Large intestine (tissue), 3 donors: ENCODE results near the gene PLXNC1. TPM values are rescaled to one million over a fixed set of nuclear protein-coding genes. Genes with fewer than 3 reads are reported as not detected.

Source experiments
- DNase-seq, 2 donors: peaks; one replicate each; pipeline versions ENCODE4 v3.0.0 to v3.0.0-alpha.2; 2013
- H3K27ac ChIP-seq: one replicate; pipeline ENCODE4 v1.5.1; 2013; ENCODE audit warnings: low read length
- H3K27me3 ChIP-seq: 2 replicates; pipeline ENCODE4 v1.6.1; 2013; ENCODE audit warnings: low read length; ENCODE audit not compliant: control insufficient read depth, insufficient read depth
- H3K36me3 ChIP-seq: 2 replicates; pipeline ENCODE4 v1.6.1; 2013; ENCODE audit warnings: low read length; ENCODE audit not compliant: control insufficient read depth, insufficient read depth
- H3K4me1 ChIP-seq: one replicate; pipeline ENCODE4 v1.6.1; 2013; ENCODE audit warnings: low read length; ENCODE audit not compliant: control insufficient read depth, insufficient read depth
- H3K4me3 ChIP-seq: one replicate; pipeline ENCODE4 v1.5.1; 2013; ENCODE audit warnings: low read length
- H3K9me3 ChIP-seq: one replicate; pipeline ENCODE4 v1.6.1; 2013; ENCODE audit warnings: mild to moderate bottlenecking, low read depth, low read length, moderate library complexity; ENCODE audit not compliant: control insufficient read depth
- WGBS: methylation state at CpG from one replicate; pipeline ENCODE4 v1.1.5; 2013; ENCODE audit warnings: low lambda C conversion rate; ENCODE audit not compliant: insufficient coverage; 5-methylcytosine and 5-hydroxymethylcytosine counted together
- polyA plus RNA-seq: library from polyadenylated mRNA; unstranded; fragments of 120-200 nt; gene quantifications from one replicate; pipeline ENCODE4 v1.2.1, GENCODE V29; 2013

The PLXNC1 gene
- polyA plus RNA-seq, 1 donor = 20.3 TPM

DNA sequence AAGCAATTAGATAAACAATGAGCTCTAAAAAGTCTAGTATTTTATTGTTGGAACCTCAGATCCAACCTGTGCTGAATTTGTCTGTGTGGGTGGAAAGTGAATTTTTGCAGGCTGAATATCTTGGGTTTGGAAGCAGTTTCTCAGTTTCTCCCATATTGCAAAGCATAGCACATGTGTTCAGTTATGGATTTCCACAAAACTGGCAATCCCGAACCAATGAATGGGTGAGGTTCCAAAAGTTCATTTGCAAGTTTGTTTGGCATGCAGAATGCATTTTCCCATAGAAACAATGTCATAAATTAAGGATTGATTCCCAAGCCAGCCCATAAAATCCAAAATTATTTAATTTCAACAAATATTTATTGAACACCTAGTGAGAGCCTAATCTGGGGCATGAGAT lies 43.4 kb downstream of the PLXNC1 start:
- WGBS = 100% methylated on average over 1 of the region's 1 CpG
- no peaks in the 10 kb centered on the region for H3K4me1 ChIP-seq
- no peaks in the 10 kb centered on the region for H3K27me3 ChIP-seq
- H3K36me3 ChIP-seq = peaks cover 13% of the 10 kb centered on the region
- H3K4me3 ChIP-seq = no peak overlapping the region
- DNase-seq = no peak
- no peaks in the 10 kb centered on the region for H3K9me3 ChIP-seq
- no peak overlapping the region for H3K27ac ChIP-seq

DNA sequence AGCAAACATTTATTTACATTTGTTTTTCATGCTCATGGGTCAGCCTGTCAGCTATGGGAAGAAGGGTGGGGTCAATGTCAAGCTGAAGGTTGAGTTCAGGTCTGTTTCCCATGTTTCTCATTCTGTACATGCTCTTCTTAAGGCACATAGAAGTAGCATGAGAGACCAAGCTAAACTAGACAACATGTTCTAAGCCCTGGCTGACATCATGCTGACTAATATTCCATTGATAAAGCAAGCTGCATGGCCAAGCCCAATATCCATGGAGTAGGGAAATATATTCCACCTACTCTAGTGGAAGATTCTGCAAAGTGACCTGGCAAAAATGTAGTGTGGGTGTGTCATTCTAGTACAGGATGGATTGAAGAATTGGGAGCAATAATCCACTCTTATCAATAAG lies 44.1 kb downstream of the PLXNC1 start:
- H3K27me3 ChIP-seq = no peaks in the 10 kb centered on the region
- H3K36me3 ChIP-seq = peaks cover 12% of the 10 kb centered on the region
- H3K9me3 ChIP-seq = peaks cover 2% of the 10 kb centered on the region

DNA sequence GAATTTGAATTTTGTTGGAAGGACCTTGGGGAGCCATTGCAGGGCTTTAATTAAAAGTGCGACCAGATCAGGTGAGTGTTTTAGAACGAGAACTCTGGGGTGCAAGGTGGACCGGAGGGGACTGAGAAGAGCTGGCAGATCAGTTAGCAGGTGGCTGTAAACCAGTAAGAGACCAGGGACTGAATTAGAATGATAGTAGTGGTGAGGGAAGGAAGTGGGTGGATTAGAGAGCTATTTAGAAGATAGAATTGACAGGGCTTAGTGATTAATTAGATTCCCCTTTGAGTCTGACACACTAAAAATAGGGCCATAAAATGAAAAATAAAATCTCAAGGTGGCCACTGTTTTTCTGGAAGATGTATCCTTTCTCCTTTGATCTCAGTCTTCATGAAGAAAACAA lies 44.8 kb downstream of the PLXNC1 start:
- Histone ChIP-seq H3K4me1 (no peaks in the 10 kb centered on the region), H3K27ac (no peak overlapping the region), H3K27me3 (no peaks in the 10 kb centered on the region), H3K36me3 (peaks cover 12% of the 10 kb centered on the region), H3K9me3 (peaks cover 2% of the 10 kb centered on the region), H3K4me3 (no peak overlapping the region)
- 83% methylated on average over 3 of the region's 3 CpGs for WGBS
- DNase-seq = no peak

More for the DNA sequence above, 44.1 kb downstream of the PLXNC1 start:
- Histone ChIP-seq H3K4me3 (no peak overlapping the region), H3K4me1 (no peaks in the 10 kb centered on the region), H3K27ac (no peak overlapping the region)
- no peak for DNase-seq

DNA sequence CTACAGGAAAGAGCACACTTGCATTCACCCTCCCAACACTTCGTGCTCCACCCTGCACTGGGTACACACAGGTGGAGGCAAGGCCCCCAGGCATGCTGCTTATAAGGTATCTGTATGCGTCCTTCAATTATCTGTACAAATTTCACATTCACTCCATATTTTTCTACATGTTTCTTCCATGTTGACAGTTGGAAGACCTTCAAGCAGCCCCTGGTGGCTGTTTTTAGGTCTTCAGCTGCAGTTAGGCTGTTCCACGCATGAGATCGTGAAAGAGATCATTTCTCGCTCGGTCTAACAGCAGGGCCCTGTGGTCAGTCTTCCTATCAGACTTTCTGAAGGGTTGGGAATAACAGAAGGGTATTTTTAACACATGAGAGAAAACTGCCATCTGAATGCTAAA lies 47.1 kb downstream of the PLXNC1 start:
- Histone ChIP-seq H3K9me3 (peaks cover 2% of the 10 kb centered on the region), H3K27ac (no peak overlapping the region), H3K4me1 (no peaks in the 10 kb centered on the region), H3K4me3 (no peak overlapping the region), H3K27me3 (no peaks in the 10 kb centered on the region), H3K36me3 (peaks cover 8% of the 10 kb centered on the region)
- no peak for DNase-seq
- 100% methylated on average over 3 of the region's 6 CpGs for WGBS

DNA sequence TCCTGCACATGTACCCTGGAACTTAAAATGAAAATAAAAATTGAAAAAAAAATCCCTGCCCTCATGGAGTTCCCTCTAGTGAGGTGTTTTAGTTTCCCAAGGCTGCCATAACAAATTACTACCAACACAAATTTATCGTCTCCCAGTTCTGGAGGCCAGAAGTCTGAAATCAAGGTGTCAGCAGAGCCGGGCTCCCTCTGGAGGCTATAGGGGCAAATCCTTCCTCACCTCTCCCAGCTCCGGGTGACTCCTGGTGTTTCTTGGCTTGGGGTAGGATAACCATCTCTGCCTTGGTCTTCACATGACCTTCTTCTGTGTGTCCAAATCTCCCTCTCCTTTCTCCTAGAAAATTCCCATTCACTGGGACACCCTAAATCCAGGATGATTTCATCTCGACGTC lies 50.1 kb downstream of the PLXNC1 start:
- Histone ChIP-seq H3K36me3 (peaks cover 2% of the 10 kb centered on the region), H3K27ac (no peak overlapping the region), H3K4me1 (no peaks in the 10 kb centered on the region), H3K27me3 (no peaks in the 10 kb centered on the region), H3K9me3 (peaks cover 2% of the 10 kb centered on the region), H3K4me3 (no peak overlapping the region)
- DNase-seq = no peak
- 100% methylated on average over 2 of the region's 5 CpGs for WGBS

DNA sequence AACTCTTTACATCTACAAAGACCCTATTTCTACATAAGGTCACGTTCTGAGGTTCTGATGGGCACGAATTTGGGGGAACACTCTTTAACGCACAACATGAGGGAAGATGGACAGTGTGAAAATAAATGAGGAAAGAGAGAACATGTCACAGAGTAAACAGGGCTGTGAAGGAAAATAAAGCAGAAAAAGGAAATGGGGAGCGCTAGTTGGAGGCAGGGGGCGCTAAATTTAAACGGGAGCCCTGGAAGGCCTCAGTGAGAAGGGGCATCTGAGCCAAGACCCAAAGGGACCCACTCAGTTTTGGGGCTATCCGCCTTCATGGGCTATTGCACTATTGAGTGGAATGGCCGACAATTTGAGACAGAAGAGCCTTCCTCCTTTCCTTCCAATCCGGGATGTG lies 50.5 kb downstream of the PLXNC1 start:
- Histone ChIP-seq H3K4me3 (no peak overlapping the region), H3K27ac (no peak overlapping the region), H3K9me3 (peaks cover 2% of the 10 kb centered on the region), H3K36me3 (no peaks in the 10 kb centered on the region), H3K27me3 (no peaks in the 10 kb centered on the region), H3K4me1 (no peaks in the 10 kb centered on the region)
- DNase-seq = no peak
- WGBS = 85% methylated on average over 3 of the region's 9 CpGs

DNA sequence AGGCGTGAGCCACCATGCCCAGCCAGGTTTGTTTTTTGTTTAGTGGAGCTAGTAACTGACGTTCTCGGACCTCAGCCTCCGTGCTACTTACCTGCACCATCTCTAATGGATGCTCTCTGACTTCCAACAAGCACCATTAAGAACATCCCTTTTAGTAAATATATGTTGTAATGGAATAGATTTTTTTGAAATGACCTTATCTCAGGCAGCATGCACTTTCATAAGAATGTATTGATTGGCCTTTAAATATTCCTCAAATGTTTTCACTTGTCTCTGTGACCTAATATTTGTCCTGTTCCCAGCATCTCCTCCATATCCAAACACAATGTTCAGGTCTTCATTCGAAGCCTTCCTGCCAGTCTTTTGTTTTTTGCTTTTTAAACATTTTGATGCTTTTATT lies 51.7 kb downstream of the PLXNC1 start:
- no peak for DNase-seq
- Histone ChIP-seq H3K4me1 (no peaks in the 10 kb centered on the region), H3K36me3 (no peaks in the 10 kb centered on the region), H3K9me3 (peaks cover 2% of the 10 kb centered on the region), H3K27ac (no peak overlapping the region), H3K4me3 (no peak overlapping the region), H3K27me3 (no peaks in the 10 kb centered on the region)
- 83% methylated on average over 1 of the region's 5 CpGs for WGBS

DNA sequence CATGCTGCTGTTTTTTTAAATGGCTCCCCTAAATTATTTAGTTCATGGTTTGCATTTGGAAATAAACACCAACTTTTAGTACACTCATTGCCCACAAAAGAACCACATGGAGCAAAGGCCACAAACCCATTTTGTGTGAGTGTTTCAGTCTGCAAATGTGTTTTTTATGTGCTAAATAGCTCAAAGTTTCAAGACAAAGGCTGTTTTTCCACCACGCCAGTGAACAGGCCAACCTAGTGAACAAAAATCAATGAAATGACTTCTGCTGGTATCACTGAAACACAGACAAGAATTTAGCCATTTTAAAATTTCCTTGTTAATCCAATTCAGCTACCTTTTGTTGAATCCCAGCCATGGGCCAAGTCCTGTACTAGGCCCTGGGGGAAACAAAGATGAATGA lies 52.3 kb downstream of the PLXNC1 start:
- WGBS = 80% methylated on average over 1 of the region's 1 CpG
- Histone ChIP-seq H3K27ac (no peak overlapping the region), H3K27me3 (no peaks in the 10 kb centered on the region), H3K4me3 (no peak overlapping the region), H3K4me1 (no peaks in the 10 kb centered on the region), H3K36me3 (no peaks in the 10 kb centered on the region), H3K9me3 (peaks cover 2% of the 10 kb centered on the region)
- DNase-seq = no peak

DNA sequence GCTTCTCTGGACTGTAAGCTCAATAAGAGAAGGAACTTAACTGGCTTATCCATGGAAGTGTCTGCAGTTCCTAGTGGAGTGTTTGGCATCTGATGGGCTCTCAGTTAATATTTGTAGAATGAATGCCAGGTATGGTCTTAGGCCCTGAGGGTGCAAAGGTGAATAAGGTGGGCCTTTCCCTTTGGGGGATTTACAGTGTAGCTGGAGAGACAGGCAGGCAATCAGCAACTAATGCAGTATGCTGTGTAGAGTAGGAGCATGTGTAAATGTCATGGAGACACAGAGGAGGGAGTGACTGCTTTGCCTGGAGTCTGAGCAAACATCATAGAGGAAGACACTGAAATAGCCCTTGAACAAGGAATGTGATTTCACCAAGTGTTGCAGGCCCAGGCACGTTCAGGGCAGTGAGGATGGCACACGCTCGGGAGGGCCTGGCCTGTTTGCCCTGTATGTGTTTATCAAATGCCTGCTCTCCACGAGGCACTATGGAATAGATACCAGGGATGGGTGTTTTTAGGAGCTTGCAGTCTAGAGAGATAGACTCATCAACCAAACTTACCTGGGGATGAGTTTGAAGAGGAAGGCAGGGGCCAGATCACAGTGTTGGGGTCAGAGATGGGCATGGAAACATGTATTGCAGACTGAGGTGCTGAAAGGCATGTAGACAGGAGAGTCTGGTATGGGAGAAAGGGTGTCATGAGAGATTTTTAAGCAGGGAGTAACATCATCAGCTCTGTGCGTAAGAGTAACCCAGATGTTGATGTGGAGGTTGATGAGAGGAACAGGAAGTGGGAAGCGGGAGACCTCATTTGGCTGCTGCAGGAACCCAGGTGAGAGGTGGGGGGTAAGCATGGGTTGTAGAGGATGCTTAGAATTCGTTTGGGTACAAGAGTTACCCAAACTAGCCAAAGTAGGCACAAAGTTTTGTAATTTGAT lies 54.1 kb downstream of the PLXNC1 start:
- Histone ChIP-seq H3K4me1 (no peaks in the 10 kb centered on the region), H3K27me3 (no peaks in the 10 kb centered on the region), H3K9me3 (no peaks in the 10 kb centered on the region), H3K36me3 (no peaks in the 10 kb centered on the region), H3K27ac (no peak overlapping the region), H3K4me3 (no peak overlapping the region)
- no CpG with 5 or more reads among the region's 7 CpGs for WGBS
- DNase-seq = no peak

DNA sequence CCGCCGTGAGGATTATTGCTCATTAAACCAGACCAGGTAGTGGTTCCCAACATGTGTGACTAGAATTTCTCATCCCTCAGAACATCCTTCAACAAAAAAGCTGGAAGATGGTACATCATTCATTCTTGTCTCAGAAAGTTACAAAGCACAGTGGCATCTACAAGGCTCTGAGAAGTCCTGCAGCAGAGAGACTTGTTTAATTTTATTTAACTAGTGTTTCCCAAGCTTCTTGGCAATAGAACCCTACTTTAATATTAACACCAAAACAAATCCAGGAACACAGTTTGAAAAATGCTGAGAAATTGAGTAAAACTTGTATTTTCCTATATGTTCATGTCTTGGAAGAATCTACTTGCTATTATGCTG lies 54.8 kb downstream of the PLXNC1 start:
- no CpG with 5 or more reads among the region's 2 CpGs for WGBS
- DNase-seq = no peak

DNA sequence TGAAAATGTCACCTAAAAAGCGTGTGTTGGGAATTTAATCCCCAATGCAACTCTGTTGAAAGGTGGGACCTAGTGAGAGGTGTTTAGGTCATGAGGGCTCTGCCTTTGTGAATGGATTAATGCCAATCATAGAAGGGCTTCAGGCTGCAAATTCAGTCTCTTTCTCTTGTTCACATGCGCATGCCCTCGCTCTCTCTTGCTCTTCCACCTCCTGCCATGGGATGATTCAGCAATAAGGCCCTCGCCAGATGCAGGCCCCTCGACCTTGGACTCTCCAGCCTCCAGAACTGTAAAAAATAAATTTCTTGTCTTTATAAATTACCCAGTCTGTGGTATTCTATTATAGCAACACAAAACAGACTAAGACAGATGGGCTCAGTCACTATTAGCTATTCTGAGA lies 55.4 kb downstream of the PLXNC1 start:
- DNase-seq = no peak
- Histone ChIP-seq H3K9me3 (no peaks in the 10 kb centered on the region), H3K4me3 (no peak overlapping the region), H3K27ac (no peak overlapping the region), H3K4me1 (no peaks in the 10 kb centered on the region), H3K36me3 (no peaks in the 10 kb centered on the region), H3K27me3 (no peaks in the 10 kb centered on the region)
- no CpG with 5 or more reads among the region's 5 CpGs for WGBS

More for the DNA sequence above, 54.8 kb downstream of the PLXNC1 start:
- H3K4me3 ChIP-seq = no peak overlapping the region
- no peaks in the 10 kb centered on the region for H3K4me1 ChIP-seq
- H3K27me3 ChIP-seq = no peaks in the 10 kb centered on the region
- H3K36me3 ChIP-seq = no peaks in the 10 kb centered on the region
- no peaks in the 10 kb centered on the region for H3K9me3 ChIP-seq
- H3K27ac ChIP-seq = no peak overlapping the region
